SKM-1 (cell line): Measurements from ENCODE around the gene ASMTL.
"Not testable (repeated sequence)": the region's sequence is repeated elsewhere in the genome, so short reads cannot be mapped to it uniquely, and the experiment has no call there.

Experiments used
- DNase-seq: peaks from one replicate; lab custom pipeline; 2025; ENCODE audit not compliant: unreplicated experiment; lab: John Stamatoyannopoulos, UW

Gene ASMTL

GRCh38 chrX:1416327-1416784, 36.4 kb downstream of the ASMTL start:
- DNase-seq = no peak

GRCh38 chrX:1412551-1413161, 40.1 kb downstream of the ASMTL start:
- DNase-seq = no peak

- no peak for DNase-seq
These were observed 41.4 kb downstream of the ASMTL start for GRCh38 chrX:1411326-1411725.

GRCh38 chrX:1407035-1407434, 45.7 kb downstream of the ASMTL start:
- no peak for DNase-seq

GRCh38 chrX:1405769-1406168, 46.9 kb downstream of the ASMTL start:
- DNase-seq = not testable (repeated sequence)

- DNase-seq = not testable (repeated sequence)
These were observed 48.8 kb downstream of the ASMTL start for GRCh38 chrX:1403867-1404266.

GRCh38 chrX:1403228-1403627, 49.5 kb downstream of the ASMTL start:
- DNase-seq = no peak

GRCh38 chrX:1401611-1402430, 50.9 kb downstream of the ASMTL start:
- DNase-seq = no peak

GRCh38 chrX:1400742-1401471, 51.8 kb downstream of the ASMTL start:
- no peak for DNase-seq

- no peak for DNase-seq
These were observed 52.7 kb downstream of the ASMTL start for GRCh38 chrX:1400049-1400448.

GRCh38 chrX:1398431-1399340, 54.0 kb downstream of the ASMTL start:
- DNase-seq = no peak

- no peak for DNase-seq
These were observed 55.1 kb downstream of the ASMTL start for GRCh38 chrX:1397441-1398270.

GRCh38 chrX:1397001-1397400, 55.7 kb downstream of the ASMTL start:
- DNase-seq = no peak

- DNase-seq = no peak
These were observed 57.0 kb downstream of the ASMTL start for GRCh38 chrX:1395646-1396216.

- no peak for DNase-seq
These were observed 57.8 kb downstream of the ASMTL start for GRCh38 chrX:1394731-1395501.

- no peak for DNase-seq
These were observed 58.7 kb downstream of the ASMTL start for GRCh38 chrX:1393871-1394615.

GRCh38 chrX:1392376-1393068, 60.2 kb downstream of the ASMTL start:
- no peak for DNase-seq
